GM19240 (cell line): ENCODE measurements around the gene OVCA2.

Experiments
- DNase-seq: peaks from one replicate; pipeline ENCODE4 v3.0.0; 2011; ENCODE audit warnings: low spot score; ENCODE audit not compliant: insufficient read length

Gene OVCA2

GRCh38 chr17:2034157-2034556 lies 7.7 kb upstream of the OVCA2 start:
- no peak for DNase-seq

- no peak for DNase-seq
These were observed 6.8 kb upstream of the OVCA2 start for GRCh38 chr17:2034806-2035540.

GRCh38 chr17:2035541-2036488 lies 6.0 kb upstream of the OVCA2 start:
- DNase-seq: no peak

GRCh38 chr17:2037155-2037554 lies 4.7 kb upstream of the OVCA2 start:
- no peak for DNase-seq

- no peak for DNase-seq
These were observed 1.5 kb upstream of the OVCA2 start for GRCh38 chr17:2040219-2040827.

GRCh38 chr17:2040942-2041560 lies 771 bp upstream of the OVCA2 start:
- DNase-seq: no peak

GRCh38 chr17:2042390-2042847 lies 597 bp downstream of the OVCA2 start:
- no peak for DNase-seq

- no peak for DNase-seq
These were observed 1.1 kb downstream of the OVCA2 start for GRCh38 chr17:2042933-2043332.

GRCh38 chr17:2043785-2044184 lies 2.0 kb downstream of the OVCA2 start:
- no peak for DNase-seq

- no peak for DNase-seq
These were observed 2.6 kb downstream of the OVCA2 start for GRCh38 chr17:2044263-2044894.

GRCh38 chr17:2047590-2047989 lies 5.8 kb downstream of the OVCA2 start:
- DNase-seq: no peak

GRCh38 chr17:2048805-2049204 lies 7.0 kb downstream of the OVCA2 start:
- DNase-seq: no peak

GRCh38 chr17:2049333-2050299 lies 7.8 kb downstream of the OVCA2 start:
- peak; percentile 61 for DNase-seq

GRCh38 chr17:2050300-2051060 lies 8.7 kb downstream of the OVCA2 start:
- DNase-seq: no peak

- no peak for DNase-seq
These were observed 9.5 kb downstream of the OVCA2 start for GRCh38 chr17:2051061-2051932.

GRCh38 chr17:2051933-2052559 lies 10.2 kb downstream of the OVCA2 start:
- no peak for DNase-seq

- no peak for DNase-seq
These were observed 11.8 kb downstream of the OVCA2 start for GRCh38 chr17:2053380-2054261.
